GM19468 (cell line): Measurements from ENCODE around the gene VPS37D.
"Not testable (repeated sequence)": the region's sequence is repeated elsewhere in the genome, so short reads cannot be mapped to it uniquely, and the experiment has no call there.

ENCODE experiments used
- ATAC-seq: cut with Tn5 transposase; IDR thresholded peaks from one replicate; pipeline ENCODE4 v1.9.1; 2021; ENCODE audit warnings: mild to moderate bottlenecking, moderate library complexity, moderate number of reproducible peaks; ENCODE audit not compliant: unreplicated experiment; ENCODE audit errors: extremely low read depth

Gene VPS37D

DNA sequence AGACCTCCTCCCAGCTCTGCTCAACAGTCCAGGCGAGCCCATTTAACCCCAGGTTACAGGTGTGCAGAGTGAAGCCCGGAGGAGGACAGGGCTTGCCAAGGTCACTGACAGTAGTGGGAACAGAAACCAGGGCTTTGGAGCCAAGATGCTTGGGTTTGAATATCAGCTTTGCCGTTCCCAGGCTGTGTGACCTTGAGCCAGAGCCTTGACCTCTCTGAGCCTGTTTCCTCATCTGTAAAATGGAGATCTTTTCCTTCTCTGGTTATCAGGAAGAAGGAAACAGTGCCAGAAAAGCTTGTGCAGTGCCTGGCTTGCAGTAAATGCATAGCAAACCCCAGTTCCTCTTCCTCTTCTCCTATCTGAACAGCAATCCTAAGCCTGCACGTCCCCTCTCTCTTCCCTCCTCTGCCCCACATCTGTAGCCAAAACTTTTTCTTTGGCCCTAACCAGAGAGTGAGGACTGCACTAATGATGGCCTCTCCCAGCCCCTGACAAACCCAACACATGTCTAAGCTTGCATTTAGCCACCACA, 21.9 kb upstream of the VPS37D start:
- ATAC-seq = no peak

DNA sequence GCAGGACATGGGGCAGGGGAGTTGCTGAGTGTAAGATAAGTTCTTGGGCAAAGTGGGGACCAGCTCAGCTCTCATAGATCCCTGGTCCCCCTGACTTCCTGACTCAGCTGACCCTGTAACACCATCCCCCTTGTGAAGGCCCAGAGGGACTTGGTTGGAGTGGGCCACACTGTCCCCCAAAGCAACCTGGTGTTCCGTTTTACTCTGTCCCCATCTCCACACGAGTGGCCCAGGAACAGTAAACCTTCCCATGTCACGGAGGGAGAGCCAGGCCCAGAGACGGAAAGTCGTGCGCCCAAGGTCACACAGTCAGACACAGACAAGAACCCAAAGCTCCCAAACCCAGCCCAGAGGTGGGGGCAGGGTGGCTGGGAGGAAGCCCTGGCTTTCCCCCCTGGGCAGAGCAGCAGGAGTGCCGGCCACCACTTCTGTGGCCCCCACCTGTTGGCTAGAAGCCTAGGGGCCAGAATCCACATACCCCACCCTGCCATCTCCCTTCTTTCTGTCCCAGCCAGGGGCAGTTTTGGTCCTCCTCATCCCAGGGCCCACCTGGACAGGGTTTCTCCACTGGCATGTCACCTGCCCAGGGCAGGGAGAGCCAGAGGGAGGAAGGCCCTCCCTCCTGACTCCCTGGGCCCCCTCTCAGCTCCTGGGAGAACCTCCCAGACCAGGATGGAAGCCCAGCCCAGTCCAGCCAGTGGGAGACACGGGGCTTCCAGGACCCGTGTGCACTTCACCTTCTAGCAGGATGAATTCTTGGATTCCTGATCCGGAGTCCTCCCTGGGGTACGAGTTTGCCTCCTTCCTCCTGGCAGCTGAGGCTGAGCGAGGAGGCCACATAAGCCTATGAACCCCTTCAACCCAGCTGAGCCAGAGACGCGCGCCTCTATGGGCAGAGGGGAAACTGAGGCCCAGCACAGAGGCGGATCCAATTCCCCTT, 20.6 kb upstream of the VPS37D start:
- no peak for ATAC-seq

DNA sequence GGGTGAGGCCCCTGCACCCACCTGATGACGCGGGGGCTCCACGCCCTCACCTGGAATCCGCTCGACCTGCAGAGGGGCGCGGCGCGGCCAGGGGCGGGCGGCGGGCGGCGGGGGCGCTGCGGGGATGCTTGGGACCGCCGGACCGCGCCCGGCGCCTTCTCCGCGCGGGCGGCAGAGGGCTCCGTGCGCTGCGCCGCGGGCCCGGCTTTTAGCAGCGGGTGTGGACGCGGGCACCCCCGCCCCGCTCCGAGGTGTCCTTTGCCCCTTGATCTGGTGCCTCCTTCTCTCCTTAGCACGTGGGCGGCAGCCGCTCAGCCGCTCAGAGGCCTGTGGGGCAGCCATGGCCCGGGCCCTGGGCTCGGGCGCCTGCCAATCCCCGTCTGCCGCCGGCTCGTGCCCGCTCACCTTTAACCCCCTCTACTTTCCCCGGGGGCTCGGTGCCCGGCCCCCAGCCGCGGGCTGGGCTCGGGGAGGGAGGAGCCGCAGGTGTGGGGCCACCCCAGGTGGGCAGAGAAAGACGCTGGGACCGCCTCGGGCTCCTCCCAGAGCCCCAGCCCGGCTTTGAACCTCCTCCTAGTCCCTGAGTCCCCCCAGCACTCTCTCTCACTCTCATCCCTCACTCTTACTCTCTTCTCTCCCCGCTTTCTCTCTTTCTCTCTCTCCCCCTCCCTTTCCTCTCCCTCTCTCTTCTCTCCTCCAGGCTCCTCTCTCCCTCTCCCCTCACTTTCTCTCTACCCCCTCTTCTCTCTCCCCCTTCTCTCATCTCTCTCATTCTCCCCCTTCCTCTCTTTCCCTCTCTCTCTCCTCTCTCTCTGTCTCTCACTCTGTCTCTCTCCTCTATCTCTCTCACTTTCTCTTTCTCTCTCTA, 19.7 kb upstream of the VPS37D start:
- ATAC-seq = no peak

DNA sequence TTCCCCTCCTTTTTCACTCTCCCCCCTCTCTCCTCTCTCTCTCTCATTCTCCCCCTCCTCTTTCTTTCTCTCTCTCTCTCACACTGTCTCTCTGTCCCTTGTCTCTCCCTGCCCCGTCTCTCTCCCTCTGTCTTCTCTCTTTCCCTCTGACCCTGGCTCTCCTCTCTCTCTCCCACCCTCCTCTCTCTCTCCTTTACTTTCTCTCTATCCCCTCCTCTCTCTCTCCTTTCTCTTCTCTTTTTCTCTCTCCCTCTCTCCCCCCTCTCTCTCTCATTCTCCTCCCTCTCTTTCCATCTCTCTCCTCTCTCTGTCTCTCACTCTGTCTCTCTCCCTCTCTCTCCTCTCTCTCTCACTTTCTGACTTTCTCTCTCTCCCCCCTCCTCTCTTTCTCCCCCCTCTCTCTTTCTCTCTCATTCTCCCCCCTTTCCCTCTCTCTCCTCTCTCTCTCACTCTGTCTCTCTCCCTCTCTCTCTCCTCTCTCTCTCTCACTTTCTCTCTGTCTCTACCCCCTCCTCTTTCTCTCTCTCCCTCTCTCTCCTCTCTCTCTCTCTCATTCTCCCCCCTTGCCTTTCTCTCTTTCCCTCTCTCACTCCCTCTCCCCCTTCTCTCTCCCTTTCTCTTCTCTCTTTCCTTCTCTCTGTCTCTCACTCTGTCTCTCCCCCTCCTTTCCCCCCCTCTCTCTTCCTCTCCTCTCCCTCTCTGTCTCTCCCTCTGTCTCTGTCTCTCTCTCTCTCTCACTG, 18.9 kb upstream of the VPS37D start:
- ATAC-seq = no peak

DNA sequence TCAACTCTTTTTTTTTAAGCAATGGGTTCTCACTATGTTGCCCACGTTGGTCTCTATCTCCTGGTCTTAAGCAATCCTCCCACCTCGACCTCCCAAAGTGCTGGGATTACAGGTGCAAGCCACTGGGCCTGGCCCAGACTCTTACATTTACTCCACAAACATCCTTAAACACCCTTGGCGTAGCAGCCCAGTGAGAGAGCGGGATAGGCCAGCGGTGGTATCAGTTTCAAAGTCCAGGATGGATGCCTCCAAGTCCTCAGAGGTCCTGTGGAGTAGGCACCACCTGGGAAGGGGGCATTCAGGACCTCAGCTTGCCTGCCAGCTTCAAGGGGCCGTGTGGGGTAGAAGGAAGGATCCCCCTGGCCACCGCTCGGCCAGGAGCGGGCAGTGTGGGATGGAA, 18.1 kb upstream of the VPS37D start:
- ATAC-seq = no peak

DNA sequence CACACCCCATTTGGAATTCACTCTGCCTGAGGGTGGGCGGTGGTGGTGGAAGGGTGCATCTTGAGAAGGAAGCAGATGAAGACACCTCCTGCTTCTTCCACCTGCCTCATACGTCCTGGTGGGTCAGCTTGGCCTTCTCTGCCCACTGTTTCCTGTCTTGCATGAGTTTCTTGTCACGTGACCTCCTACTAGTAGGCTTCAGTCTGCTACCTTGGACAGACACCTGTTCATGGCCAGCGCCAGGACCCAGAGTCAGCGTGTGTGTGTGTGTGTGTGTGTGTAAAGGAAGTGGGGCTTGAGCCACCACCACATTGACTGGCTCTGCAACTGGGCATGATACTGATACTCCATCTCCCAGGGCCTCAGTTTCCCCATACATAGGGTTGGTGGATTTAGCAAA, 17.1 kb upstream of the VPS37D start:
- ATAC-seq = no peak

DNA sequence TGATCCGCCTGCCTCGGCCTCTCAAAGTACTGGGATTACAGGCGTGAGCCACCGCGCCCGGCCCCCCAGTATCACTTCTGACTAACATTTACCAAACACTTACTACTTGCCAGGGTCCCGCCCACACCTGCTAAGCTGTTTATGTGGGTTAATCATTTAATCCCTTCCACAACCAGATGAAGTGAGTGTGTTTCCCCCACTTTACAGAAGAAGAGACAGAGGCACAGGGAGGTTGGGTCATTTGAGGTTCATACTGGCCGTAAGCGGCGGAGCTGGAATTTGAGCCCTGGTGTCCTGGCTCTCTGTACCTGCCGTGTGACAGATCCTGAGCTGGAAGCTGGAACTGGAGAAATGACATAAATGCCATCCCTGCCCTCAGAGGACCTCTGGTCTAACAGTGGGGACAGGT, 15.1 kb upstream of the VPS37D start:
- no peak for ATAC-seq

DNA sequence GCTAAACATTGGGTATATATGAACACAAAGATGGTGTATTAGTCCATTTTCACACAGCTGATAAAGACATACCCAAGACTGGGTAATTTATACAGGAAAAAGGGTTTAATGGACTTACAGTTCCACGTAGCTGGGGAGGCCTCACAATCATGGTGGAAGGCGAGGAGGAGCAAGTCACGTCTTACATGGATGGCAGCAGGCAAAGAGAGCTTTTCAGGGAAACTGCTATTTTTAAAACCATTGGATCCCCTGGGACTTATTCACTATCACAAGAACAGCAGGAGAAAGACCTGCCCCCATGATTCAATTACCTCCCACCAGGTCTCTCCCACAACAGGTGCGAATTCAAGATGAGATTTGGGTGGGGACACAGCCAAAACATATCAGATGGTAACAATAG, 12.3 kb upstream of the VPS37D start:
- ATAC-seq = not testable (repeated sequence)

DNA sequence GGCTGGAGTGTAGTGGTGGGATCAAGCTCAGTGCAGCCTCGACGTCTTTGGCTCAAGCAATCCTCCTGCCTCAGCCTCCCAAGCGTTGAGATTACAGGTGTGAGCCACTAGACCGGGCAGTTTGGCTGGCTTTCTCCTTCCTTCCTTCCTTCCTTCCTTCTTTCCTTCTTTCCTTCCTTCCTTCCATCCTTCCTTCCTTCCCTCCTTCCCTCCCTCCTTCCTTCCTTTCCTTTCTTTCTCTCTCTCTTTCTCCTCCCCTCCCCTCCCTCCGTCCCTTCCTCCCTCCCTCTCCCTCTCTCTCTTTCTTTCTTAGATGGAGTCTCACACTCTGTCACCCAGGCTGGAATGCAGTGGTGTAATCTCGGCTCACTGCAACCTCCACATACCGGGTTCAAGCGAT, 7.6 kb upstream of the VPS37D start:
- no peak for ATAC-seq

DNA sequence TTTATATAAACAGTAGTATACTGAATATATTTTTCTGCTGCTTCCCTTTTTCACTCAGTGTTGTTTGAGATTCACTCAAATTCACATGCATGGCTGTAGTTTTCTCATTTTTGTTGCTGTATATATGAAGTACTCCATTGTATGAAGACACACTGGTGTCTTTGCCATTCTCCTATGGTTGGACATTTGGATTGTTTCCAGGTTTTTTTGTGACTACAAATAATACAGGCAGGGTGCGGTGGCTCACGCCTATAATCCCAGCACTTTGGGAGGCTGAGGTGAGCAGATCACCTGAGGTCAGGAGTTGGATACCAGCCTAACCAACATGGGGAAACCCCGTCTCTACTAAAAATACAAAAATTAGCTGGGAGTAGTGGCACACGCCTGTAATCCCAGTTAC, 7.0 kb upstream of the VPS37D start:
- ATAC-seq = not testable (repeated sequence)

DNA sequence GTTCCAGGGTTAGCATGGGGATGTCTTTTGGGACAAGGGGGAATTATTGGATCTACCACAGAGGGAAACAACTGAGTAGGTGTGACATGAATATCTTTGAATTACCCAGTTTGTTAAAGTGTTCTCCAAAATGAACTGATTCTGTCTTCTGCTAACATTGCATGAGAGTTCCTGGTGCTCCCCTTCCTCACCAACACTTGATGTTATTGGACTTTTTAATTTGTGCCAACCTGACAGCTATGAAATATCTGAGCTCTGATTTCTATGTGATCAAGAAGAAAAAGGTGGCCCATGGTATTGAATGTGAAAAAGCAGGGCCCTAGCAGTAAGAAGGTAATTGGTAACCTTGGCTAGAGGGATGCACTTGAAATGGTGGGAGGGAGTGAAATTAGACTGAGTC, 4.6 kb upstream of the VPS37D start:
- no peak for ATAC-seq

DNA sequence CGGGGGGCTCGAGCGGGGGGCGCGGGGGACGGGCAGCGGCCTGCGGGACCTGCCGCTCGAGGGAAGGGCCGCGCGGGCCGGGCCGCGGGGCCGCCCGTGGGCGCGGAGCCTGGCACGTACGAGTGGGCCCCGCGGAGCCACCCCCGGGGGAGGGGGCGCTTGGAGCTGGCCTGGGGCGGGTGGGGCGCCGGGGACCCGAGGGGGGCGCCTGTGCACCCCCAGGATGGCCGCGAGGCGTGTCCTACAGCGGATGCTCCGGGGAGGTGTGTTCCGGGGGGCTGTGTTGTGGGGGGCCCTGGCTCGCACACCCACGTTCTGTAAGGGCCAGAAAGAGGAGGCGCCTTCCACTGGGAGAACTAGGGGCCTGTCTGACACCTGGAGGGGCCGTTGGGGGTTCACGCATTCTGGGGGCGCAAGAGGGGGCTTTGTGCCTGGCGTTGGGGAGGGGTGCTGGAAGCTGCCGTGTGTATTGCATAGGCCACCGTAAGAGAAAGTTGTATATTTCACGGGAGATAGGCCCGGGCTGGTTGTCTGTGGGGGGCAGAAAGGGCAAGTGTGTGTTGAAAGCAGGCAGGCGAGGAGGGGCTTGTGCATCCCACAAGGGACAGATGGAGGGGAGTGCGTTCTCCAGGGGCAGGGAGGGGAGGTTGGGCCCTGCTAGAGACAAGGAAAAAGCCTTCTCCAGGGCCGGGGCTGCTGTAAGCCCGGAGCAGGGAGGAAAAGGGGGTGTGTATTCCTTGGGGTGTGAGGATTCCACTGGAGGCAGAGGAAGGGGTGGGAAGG, 663 bp downstream of the VPS37D start:
- ATAC-seq = no peak

DNA sequence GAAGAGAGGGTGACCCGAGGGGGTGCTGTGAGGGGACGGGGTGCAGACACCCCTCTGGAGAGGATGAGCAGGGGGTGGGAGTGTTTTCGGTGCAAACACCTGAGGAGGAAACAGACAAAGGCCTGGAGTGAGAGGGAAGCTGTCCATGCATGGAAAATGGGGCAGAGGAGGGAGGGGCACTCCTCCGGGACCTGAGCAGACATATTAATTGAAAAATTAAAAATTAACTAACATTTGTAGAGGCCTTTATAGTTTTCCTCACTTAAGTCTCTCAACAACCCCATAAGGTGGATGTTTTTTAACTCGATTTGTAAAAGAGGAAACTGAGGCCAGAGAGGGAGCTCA, 1.2 kb downstream of the VPS37D start:
- ATAC-seq = no peak

DNA sequence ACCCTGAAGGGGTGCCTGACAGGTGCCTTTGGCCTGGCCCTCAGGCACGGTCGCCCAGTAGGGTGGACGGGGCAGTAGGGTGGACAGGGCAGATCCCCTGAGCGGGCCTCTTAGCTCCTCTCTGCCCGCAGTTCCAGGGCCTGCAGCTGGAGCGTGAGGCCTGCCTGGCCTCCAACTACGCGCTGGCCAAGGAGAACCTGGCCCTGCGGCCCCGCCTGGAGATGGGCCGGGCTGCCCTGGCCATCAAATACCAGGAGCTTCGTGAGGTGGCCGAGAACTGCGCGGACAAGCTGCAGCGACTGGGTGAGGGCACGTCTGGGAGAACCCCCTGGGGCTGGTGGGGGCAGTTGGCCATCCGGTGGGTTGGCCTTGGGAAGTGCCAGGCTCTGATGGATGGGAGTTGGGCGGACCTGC, 1.7 kb downstream of the VPS37D start:
- ATAC-seq = no peak

DNA sequence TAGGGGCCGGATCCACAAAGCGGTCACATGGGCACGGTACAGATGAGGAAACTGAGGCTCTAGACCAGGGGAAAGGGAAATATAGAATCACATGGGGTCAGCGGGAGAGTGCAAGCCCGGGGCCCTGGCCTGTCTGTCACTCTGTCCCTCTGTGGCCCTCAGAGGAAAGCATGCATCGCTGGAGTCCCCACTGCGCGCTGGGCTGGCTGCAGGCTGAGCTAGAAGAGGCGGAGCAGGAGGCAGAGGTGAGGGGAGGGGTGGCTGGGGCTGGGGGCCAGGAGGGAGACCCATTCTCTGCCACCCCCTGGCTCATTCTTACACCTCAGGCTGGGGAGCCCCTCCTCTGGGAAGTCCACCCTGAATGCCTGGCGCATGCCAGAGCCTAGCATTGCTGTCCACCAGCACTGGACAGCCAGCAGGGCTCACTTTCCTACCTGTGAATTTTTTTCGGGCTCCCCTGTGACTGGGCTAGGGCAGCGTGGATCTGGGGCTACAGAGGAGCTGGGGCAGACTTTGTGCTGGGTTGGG, 2.3 kb downstream of the VPS37D start:
- no peak for ATAC-seq

DNA sequence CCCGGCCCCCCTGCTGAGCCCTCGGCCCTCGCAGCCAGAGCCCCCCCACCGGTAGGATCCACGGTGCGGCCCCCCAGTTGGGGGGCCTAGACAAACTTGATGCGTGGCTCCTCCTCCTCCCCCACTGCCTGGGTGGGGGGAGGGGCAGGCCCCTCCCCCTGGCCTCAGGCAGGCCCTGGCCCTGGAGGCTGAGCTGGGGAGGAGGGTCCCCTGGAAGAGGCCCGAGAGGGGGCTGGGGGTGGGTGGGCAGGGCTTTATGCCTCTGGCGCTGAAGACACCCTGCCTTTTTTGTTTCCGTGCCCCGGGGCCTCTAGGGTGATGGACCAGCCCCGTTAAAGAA, 3.7 kb downstream of the VPS37D start:
- ATAC-seq = no peak

DNA sequence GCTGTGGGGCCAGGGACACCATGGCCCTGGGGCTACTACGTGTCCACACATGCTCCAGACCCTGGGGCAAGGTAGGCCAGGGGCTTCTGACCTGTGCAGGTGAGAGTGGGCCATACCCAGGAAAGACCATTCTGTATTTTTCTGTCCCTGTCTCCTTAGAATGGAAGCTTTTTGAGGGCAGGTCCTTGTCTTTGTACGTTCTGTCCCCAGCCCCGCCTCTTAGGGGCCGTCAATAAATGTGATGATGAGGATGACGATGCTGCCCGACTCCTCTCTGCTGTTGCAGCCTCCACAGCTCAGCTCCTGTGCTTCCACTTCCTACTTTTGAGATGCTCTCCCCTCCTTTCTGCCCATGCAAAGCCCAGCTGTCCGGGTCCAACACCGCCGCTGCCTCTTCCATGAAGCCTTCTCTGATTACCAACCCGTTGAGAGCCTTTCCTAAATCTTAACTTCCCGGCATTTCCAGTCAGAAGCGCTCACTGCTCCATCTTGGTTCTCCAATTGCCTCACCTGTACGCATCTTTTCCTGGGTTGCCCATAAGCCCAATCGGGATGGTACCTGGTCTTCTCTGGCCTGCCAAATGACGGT, 4.3 kb downstream of the VPS37D start:
- no peak for ATAC-seq

DNA sequence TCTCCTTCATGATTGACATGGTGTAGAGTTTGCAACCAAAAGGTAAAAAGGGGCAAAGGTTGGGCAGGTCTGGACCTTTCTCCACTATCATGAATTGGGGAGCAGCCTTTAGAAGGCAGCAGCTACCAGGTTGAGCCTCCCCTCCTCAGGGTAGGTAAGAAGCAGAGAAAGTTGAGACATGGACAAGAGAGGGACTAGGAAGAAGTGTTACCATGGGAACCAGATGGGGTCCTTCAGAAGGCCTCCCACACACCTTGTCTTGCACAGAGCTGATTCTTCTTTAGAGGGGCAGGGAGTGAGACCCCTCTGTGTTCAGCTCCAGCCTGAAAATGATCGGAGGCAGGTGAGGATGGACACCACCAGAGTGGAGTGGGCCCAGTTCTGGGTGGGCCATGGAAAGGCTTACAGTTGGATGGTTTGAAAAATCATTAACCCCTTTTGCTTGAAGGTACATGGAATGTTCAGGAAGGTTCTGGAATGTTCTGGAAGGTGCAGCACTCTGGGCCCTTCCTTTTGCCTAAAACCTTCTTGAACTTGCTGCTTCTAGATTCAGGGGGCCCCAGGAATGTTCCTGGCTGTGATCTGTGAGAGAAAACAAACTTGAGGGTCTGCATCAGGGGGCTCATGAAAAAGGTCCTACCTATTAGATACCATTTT, 7.0 kb downstream of the VPS37D start:
- ATAC-seq = no peak

DNA sequence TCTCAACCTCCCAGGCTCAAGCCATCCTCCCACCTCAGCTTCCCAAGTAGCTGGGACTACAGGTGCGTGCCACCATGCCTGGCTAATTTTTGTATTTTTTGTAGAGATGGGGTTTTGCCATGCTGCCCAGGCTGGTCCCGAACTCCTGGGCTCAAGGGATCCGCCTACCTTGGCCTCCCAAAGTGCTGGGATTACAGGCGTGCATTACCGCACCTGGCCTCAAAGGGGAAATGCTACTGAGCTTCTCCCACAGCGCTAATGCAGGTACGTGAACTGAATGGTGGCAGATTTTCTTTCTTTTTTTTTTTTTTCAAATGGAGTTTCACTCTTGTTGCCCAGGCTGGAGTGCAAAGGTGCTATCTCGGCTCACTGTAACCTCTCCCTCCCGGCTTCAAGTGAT, 8.4 kb downstream of the VPS37D start:
- not testable (repeated sequence) for ATAC-seq
